T-helper 9 cell (primary cell): ENCODE measurements around the gene RPL15.
"Not testable (repeated sequence)": the region's sequence is repeated elsewhere in the genome, so short reads cannot be mapped to it uniquely, and the experiment has no call there.

Experiments
- DNase-seq: peaks from one replicate; pipeline ENCODE4 v3.0.0-alpha.2; 2020

Gene RPL15

GRCh38 chr3:23894254-23895061 lies 22.5 kb upstream of the RPL15 start:
- no peak for DNase-seq

- no peak for DNase-seq
Observed at GRCh38 chr3:23895181-23895580, 21.8 kb upstream of the RPL15 start.

GRCh38 chr3:23900744-23901143 lies 16.2 kb upstream of the RPL15 start:
- DNase-seq = no peak

- DNase-seq = no peak
Observed at GRCh38 chr3:23904545-23904944, 12.4 kb upstream of the RPL15 start.

GRCh38 chr3:23909341-23909740 lies 7.6 kb upstream of the RPL15 start:
- DNase-seq = no peak

- DNase-seq = no peak
Observed at GRCh38 chr3:23911397-23911796, 5.5 kb upstream of the RPL15 start.

GRCh38 chr3:23912335-23912734 lies 4.6 kb upstream of the RPL15 start:
- not testable (repeated sequence) for DNase-seq

- DNase-seq = no peak
Observed at GRCh38 chr3:23913182-23913581, 3.8 kb upstream of the RPL15 start.

- DNase-seq = no peak
Observed at GRCh38 chr3:23913873-23914743, 2.8 kb upstream of the RPL15 start.

GRCh38 chr3:23915537-23916108 lies 1.3 kb upstream of the RPL15 start:
- no peak for DNase-seq

- no peak for DNase-seq
Observed at GRCh38 chr3:23916152-23916885, 613 bp upstream of the RPL15 start.

- DNase-seq = not testable (repeated sequence)
Observed at GRCh38 chr3:23917679-23918303, 859 bp downstream of the RPL15 start.

GRCh38 chr3:23918331-23918730 lies 1.4 kb downstream of the RPL15 start:
- DNase-seq = not testable (repeated sequence)

- DNase-seq = no peak
Observed at GRCh38 chr3:23919628-23920027, 2.7 kb downstream of the RPL15 start.

- no peak for DNase-seq
Observed at GRCh38 chr3:23920151-23920655, 3.3 kb downstream of the RPL15 start.

GRCh38 chr3:23921052-23921511 lies 4.2 kb downstream of the RPL15 start:
- DNase-seq = no peak

- no peak for DNase-seq
Observed at GRCh38 chr3:23923786-23924185, 6.9 kb downstream of the RPL15 start.

- DNase-seq = no peak
Observed at GRCh38 chr3:23926246-23926645, 9.3 kb downstream of the RPL15 start.

- DNase-seq = no peak
Observed at GRCh38 chr3:23926736-23927135, 9.8 kb downstream of the RPL15 start.

GRCh38 chr3:23928524-23928923 lies 11.6 kb downstream of the RPL15 start:
- no peak for DNase-seq

GRCh38 chr3:23931597-23931996 lies 14.7 kb downstream of the RPL15 start:
- DNase-seq = no peak

GRCh38 chr3:23932571-23932970 lies 15.6 kb downstream of the RPL15 start:
- no peak for DNase-seq
